T-cell (primary cell): ENCODE data around the gene ACOT12. TPM values are rescaled to one million over a fixed set of nuclear protein-coding genes. Genes with fewer than 3 reads are reported as not detected.

ENCODE experiments used
- ATAC-seq, 4 experiments: fragments of 200-7000 bp in 3 of 4; fragments of 150-1000 bp in 1 of 4; cut with Tn5 transposase; replicated peaks in 1 of 4; 1 replicate in 3 of 4; 2 replicates in 1 of 4; pipeline ENCODE4 v1.10.0; 2021; ENCODE audit warnings: moderate library complexity in 3 of 4, mild to moderate bottlenecking in 2 of 4, moderate number of reproducible peaks in 1 of 4
- CTCF ChIA-PET, 2 donors: fragments of 300-600 bp; sonication (Branson Sonifier 250); formaldehyde crosslinking; loops; one replicate each; lab custom pipeline; 2022; ENCODE audit warnings: antibody characterized with exemption in 2 of 2; lab: Charles Lee
- POLR2A ChIA-PET, 2 donors: fragments of 300-600 bp; sonication (Branson Sonifier 250); formaldehyde crosslinking; loops; one replicate each; lab custom pipeline; 2022; ENCODE audit warnings: antibody characterized with exemption in 2 of 2; lab: Charles Lee
- DNase-seq, 35 experiments: peaks; one replicate each; pipeline versions ENCODE4 v3.0.0 to v3.0.0-alpha.2; 2013 to 2023
- H3K27ac ChIP-seq: one replicate; pipeline ENCODE4 v1.5.1; 2013; ENCODE audit warnings: low read length
- H3K27me3 ChIP-seq, 2 experiments: replicated peaks in 1 of 2; 1 replicate in 1 of 2; 2 replicates in 1 of 2; pipeline versions ENCODE4 v1.6.1 to v1.7.0; 2013; ENCODE audit warnings: low read length in 1 of 2, mixed read lengths in 1 of 2; ENCODE audit not compliant: control insufficient read depth in 2 of 2, insufficient read depth in 2 of 2; ENCODE audit errors: extremely low read depth in 1 of 2
- H3K36me3 ChIP-seq, 2 donors: 1 replicate in 1 of 2; 2 replicates in 1 of 2; pipeline versions ENCODE4 v1.6.1 to v1.7.0; 2013; ENCODE audit warnings: low read length in 1 of 2; ENCODE audit not compliant: control insufficient read depth in 2 of 2, insufficient read depth in 1 of 2; ENCODE audit errors: extremely low read depth in 1 of 2
- H3K4me1 ChIP-seq, 2 experiments: 1 replicate in 1 of 2; 2 replicates in 1 of 2; pipeline versions ENCODE4 v1.6.1 to v1.7.0; 2013; ENCODE audit warnings: low read length in 2 of 2, mixed read lengths in 1 of 2; ENCODE audit not compliant: insufficient read depth in 2 of 2, control insufficient read depth in 1 of 2; ENCODE audit errors: extremely low read depth in 1 of 2
- H3K4me3 ChIP-seq, 2 donors: 1 replicate in 1 of 2; 2 replicates in 1 of 2; pipeline versions ENCODE4 v1.5.1 to v1.7.0; 2013; ENCODE audit warnings: mild to moderate bottlenecking in 2 of 2, low read length in 1 of 2, moderate library complexity in 1 of 2; ENCODE audit not compliant: control insufficient read depth in 1 of 2; ENCODE audit errors: extremely low read depth in 1 of 2
- H3K9me3 ChIP-seq: 2 replicates; pipeline ENCODE4 v1.7.0; 2013
- H3K27ac Mint-ChIP-seq, 2 donors: one replicate each; pipeline ENCODE4 v1.8.0; 2020 to 2021; ENCODE audit warnings: mild to moderate bottlenecking in 2 of 2, mixed read lengths in 2 of 2
- H3K27me3 Mint-ChIP-seq, 2 donors: one replicate each; pipeline ENCODE4 v1.8.0; 2021 to 2022; ENCODE audit warnings: mixed read lengths in 2 of 2
- H3K36me3 Mint-ChIP-seq: one replicate; pipeline ENCODE4 v1.8.0; 2021; ENCODE audit warnings: mixed read lengths
- H3K4me1 Mint-ChIP-seq, 3 donors: one replicate each; pipeline ENCODE4 v1.8.0; 2020 to 2022; ENCODE audit warnings: mixed read lengths in 3 of 3, mild to moderate bottlenecking in 1 of 3
- H3K4me3 Mint-ChIP-seq, 3 donors: one replicate each; pipeline ENCODE4 v1.8.0; 2020 to 2022; ENCODE audit warnings: mild to moderate bottlenecking in 3 of 3, mixed read lengths in 3 of 3, moderate library complexity in 3 of 3
- H3K9me3 Mint-ChIP-seq, 3 donors: one replicate each; pipeline ENCODE4 v1.8.0; 2020 to 2022; ENCODE audit warnings: mixed read lengths in 3 of 3
- whole genome bisulfite sequencing: methylation state at CpG from one replicate; pipeline ENCODE4 v1.1.5; 2013; ENCODE audit warnings: missing lambda C conversion rate; ENCODE audit not compliant: insufficient coverage; 5-methylcytosine and 5-hydroxymethylcytosine counted together
- total RNA-seq, 35 experiments: library from RNA in 6 of 35; stranded (reverse) in 6 of 35; fragments of 120-200 nt in 1 of 35; gene quantifications; one replicate each; pipeline versions ENCODE4 v1.2.1 to v1.2.4 and lab custom pipeline; 2013 to 2026

Gene ACOT12
- total RNA-seq, 5 donors from 2014 or later (not counting 1 experiment from before 2014, with no cell fraction given): 0.22 TPM; not detected in 4

DNA sequence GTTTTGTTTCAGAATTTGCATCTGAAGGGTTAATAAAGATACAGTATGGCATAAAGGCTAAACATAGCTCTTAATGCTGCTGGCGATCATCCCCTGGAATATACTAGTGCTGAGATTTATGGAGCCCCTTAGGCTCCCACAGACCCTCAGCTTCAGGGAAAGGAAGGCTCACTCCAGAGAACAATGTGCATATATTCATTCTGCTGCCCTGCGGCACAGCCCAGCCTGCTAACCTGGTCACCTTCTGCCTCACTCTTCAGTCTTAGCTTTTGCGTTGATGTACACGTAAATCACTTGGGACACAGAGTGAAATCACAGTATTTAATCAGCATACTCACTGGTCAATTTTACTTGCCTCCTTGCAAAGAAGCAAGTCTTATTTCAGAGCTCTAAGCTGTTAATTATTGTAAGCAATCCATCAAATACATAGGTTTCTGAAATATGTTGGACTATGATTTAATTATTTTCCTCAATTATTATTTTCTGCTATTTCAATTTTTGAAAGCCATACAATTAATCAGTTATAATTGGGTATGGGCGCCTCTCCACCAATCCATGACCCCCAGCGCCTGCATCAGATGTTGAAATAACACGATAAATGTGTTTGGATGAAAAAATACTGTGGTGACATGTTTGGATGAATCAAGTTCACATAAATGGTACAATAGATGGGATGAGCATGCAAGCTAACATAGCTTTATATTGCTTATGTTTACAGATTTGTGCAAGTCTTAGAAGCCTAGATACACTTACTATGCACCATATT lies 11.4 kb upstream of the ACOT12 start:
- H3K4me1 Mint-ChIP-seq: no peaks in the 10 kb centered on the region
- H3K9me3 Mint-ChIP-seq: no peaks in the 10 kb centered on the region
- no peaks in the 10 kb centered on the region for H3K9me3 ChIP-seq
- no peaks in the 10 kb centered on the region for H3K36me3 ChIP-seq
- peaks cover 0 to 8% of the 10 kb centered on the region in 2 donors for H3K27me3 Mint-ChIP-seq
- no peak overlapping the region for H3K27ac Mint-ChIP-seq
- 93% methylated on average over 2 of the region's 7 CpGs for WGBS
- H3K4me3 ChIP-seq: no peak overlapping the region
- H3K27ac ChIP-seq: no peak overlapping the region
- ChIA-PET POLR2A (no interaction called here), CTCF (interaction anchor here (0.7 to 1.0 kb wide), 2 partner anchors 11 to 110 kb away, joined by 3 to 8 read pairs; no protein-coding TSS in a partner anchor)
- no peak overlapping the region for H3K4me3 Mint-ChIP-seq
- peaks cover 0 to 4% of the 10 kb centered on the region in 2 experiments for H3K27me3 ChIP-seq
- H3K4me1 ChIP-seq: no peaks in the 10 kb centered on the region
- ATAC-seq (no peak), DNase-seq (no peak)
- peaks cover 13% of the 10 kb centered on the region for H3K36me3 Mint-ChIP-seq

- DNase-seq (no peak), ATAC-seq (no peak)
- Histone ChIP-seq H3K27ac (no peak overlapping the region), H3K36me3 (no peaks in the 10 kb centered on the region), H3K4me3 (no peak overlapping the region), H3K27me3 (peaks cover 0 to 14% of the 10 kb centered on the region in 2 experiments), H3K4me1 (no peaks in the 10 kb centered on the region), H3K9me3 (no peaks in the 10 kb centered on the region)
- POLR2A ChIA-PET: no interaction called here
- no CpG with 5 or more reads among the region's 2 CpGs for WGBS
- no peak overlapping the region for H3K4me3 Mint-ChIP-seq
- H3K27ac Mint-ChIP-seq: no peak overlapping the region
- H3K4me1 Mint-ChIP-seq: no peaks in the 10 kb centered on the region
- CTCF ChIA-PET: no interaction called here
- H3K36me3 Mint-ChIP-seq: peaks cover 7% of the 10 kb centered on the region
- H3K9me3 Mint-ChIP-seq: no peaks in the 10 kb centered on the region
- peaks cover 8 to 16% of the 10 kb centered on the region in 2 donors for H3K27me3 Mint-ChIP-seq
Measured at GRCh38 chr5:81402192-81402930, 8.4 kb upstream of the ACOT12 start.

GRCh38 chr5:81401266-81401665 lies 7.3 kb upstream of the ACOT12 start:
- WGBS: 88% methylated on average over 3 of the region's 11 CpGs
- CTCF ChIA-PET: no interaction called here

DNA sequence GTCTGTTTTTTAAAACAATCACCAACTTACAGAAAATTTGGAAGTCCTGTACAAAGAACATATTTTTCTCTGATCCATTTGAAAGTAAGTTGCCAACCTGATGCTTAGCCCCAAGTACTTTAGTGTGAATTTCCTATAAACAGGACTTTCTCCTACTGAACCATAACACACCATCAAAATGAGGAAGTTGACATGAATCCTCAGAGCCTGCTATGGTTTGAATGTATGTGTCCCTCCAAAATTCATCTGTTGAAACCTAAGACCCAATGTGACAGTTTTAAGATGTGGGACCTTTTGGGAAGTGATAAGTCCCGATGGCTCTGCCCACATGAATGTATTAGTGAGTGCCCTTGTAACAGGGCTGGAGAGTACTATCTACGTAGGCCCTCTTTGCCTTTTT lies 6.4 kb upstream of the ACOT12 start:
- WGBS: no CpG with 5 or more reads among the region's 2 CpGs
- POLR2A ChIA-PET: interaction anchor here in 1 of 2 donors (0.6 kb wide), 1 partner anchor 320 kb away, joined by 4 read pairs; no protein-coding TSS in a partner anchor
- Histone ChIP-seq H3K27ac (no peak overlapping the region), H3K4me3 (no peak overlapping the region), H3K36me3 (no peaks in the 10 kb centered on the region), H3K4me1 (no peaks in the 10 kb centered on the region), H3K9me3 (no peaks in the 10 kb centered on the region), H3K27me3 (peaks cover 0 to 20% of the 10 kb centered on the region in 2 experiments)
- DNase-seq (no peak), ATAC-seq (no peak)
- peaks cover 19 to 27% of the 10 kb centered on the region in 2 donors for H3K27me3 Mint-ChIP-seq
- CTCF ChIA-PET: no interaction called here
- peaks cover 5% of the 10 kb centered on the region for H3K36me3 Mint-ChIP-seq
- no peak overlapping the region for H3K27ac Mint-ChIP-seq
- H3K4me1 Mint-ChIP-seq: no peaks in the 10 kb centered on the region
- no peak overlapping the region for H3K4me3 Mint-ChIP-seq
- peaks cover 0 to 1% (median under 1%) of the 10 kb centered on the region in 3 donors for H3K9me3 Mint-ChIP-seq

More at GRCh38 chr5:81401266-81401665, 7.3 kb upstream of the ACOT12 start:
- Histone ChIP-seq H3K27me3 (peaks cover 0 to 20% of the 10 kb centered on the region in 2 experiments), H3K36me3 (no peaks in the 10 kb centered on the region), H3K9me3 (no peaks in the 10 kb centered on the region), H3K4me3 (no peak overlapping the region), H3K4me1 (no peaks in the 10 kb centered on the region), H3K27ac (no peak overlapping the region)
- Mint-ChIP-seq H3K4me3 (no peak overlapping the region), H3K36me3 (peaks cover 7% of the 10 kb centered on the region), H3K9me3 (no peaks in the 10 kb centered on the region), H3K27ac (no peak overlapping the region), H3K4me1 (no peaks in the 10 kb centered on the region), H3K27me3 (peaks cover 11 to 21% of the 10 kb centered on the region in 2 donors)
- no peak for DNase-seq
- POLR2A ChIA-PET: interaction anchor here in 1 of 2 donors (0.6 kb wide), 1 partner anchor 320 kb away, joined by 4 read pairs; no protein-coding TSS in a partner anchor
- ATAC-seq: no peak

GRCh38 chr5:81398741-81399140 lies 4.8 kb upstream of the ACOT12 start:
- peaks cover 0 to 4% of the 10 kb centered on the region in 2 experiments for H3K4me1 ChIP-seq
- Mint-ChIP-seq H3K4me3 (no peak overlapping the region), H3K9me3 (peaks cover 4 to 5% (median 5%) of the 10 kb centered on the region in 3 donors), H3K27ac (no peak overlapping the region), H3K36me3 (peaks cover 3% of the 10 kb centered on the region), H3K4me1 (peaks cover 0 to 5% (median 4%) of the 10 kb centered on the region in 3 donors), H3K27me3 (peaks cover 24 to 37% of the 10 kb centered on the region in 2 donors)
- no peaks in the 10 kb centered on the region for H3K36me3 ChIP-seq
- peaks cover 2 to 29% of the 10 kb centered on the region in 2 experiments for H3K27me3 ChIP-seq
- no peak overlapping the region for H3K4me3 ChIP-seq
- H3K9me3 ChIP-seq: no peaks in the 10 kb centered on the region
- ATAC-seq (no peak), DNase-seq (no peak)
- 73% methylated on average over 3 of the region's 4 CpGs for whole genome bisulfite sequencing
- H3K27ac ChIP-seq: no peak overlapping the region
- POLR2A ChIA-PET: no interaction called here
- CTCF ChIA-PET: no interaction called here

GRCh38 chr5:81397176-81397575 lies 3.2 kb upstream of the ACOT12 start:
- 32% methylated on average over 2 of the region's 3 CpGs for WGBS
- Histone ChIP-seq H3K4me3 (no peak overlapping the region), H3K27ac (no peak overlapping the region), H3K9me3 (no peaks in the 10 kb centered on the region), H3K4me1 (peaks cover 0 to 9% of the 10 kb centered on the region in 2 experiments), H3K27me3 (peaks cover 2 to 37% of the 10 kb centered on the region in 2 experiments), H3K36me3 (no peaks in the 10 kb centered on the region)
- Mint-ChIP-seq H3K4me3 (no peak overlapping the region), H3K27me3 (peaks cover 37 to 47% of the 10 kb centered on the region in 2 donors), H3K36me3 (peaks cover 2% of the 10 kb centered on the region), H3K4me1 (peaks cover 5 to 10% (median 5%) of the 10 kb centered on the region in 3 donors), H3K27ac (no peak overlapping the region), H3K9me3 (peaks cover 4 to 5% (median 5%) of the 10 kb centered on the region in 3 donors)
- POLR2A ChIA-PET: interaction anchor here in 1 of 2 donors (0.5 kb wide), 1 partner anchor 10 kb away, joined by 4 read pairs; no protein-coding TSS in a partner anchor
- CTCF ChIA-PET: no interaction called here
- DNase-seq (no peak), ATAC-seq (no peak)
